ENCODE data around the gene HNRNPF.

Gene HNRNPF

DNA sequence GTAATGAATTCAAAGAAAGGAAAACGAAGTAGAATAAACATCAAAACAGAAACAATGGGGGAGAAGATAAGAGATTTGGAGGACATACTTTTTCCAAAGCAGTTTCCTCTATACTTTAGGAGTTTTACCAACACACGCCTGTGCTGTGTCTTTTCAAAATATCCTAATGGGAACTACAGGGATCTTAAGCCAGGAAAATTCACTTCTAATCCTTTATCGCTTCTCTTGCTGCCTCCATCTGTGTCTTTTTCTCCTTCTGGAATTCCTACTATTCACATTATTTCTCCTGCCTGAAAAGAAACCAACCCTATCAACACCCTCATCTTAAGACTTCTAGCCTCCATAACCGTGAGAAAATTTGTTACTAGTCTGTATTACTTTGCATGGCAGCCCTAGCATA is 6.8 kb downstream of the HNRNPF start:
- Histone ChIP-seq H3K27me3 (replicated peaks) (no peaks in the 10 kb centered on the region), H3K27ac (no peak overlapping the region), H3K4me3 (ENCODE audit: low read depth, low read length) (no peak overlapping the region), H3K36me3 (replicated peaks) (peaks cover 3% of the 10 kb centered on the region)
- in situ Hi-C loops (cut with HindIII; ENCODE audit: low pct_ligation_motif_present, low sequenced_read_pairs): no loop called here
- TF ChIP-seq, protein P1, sequence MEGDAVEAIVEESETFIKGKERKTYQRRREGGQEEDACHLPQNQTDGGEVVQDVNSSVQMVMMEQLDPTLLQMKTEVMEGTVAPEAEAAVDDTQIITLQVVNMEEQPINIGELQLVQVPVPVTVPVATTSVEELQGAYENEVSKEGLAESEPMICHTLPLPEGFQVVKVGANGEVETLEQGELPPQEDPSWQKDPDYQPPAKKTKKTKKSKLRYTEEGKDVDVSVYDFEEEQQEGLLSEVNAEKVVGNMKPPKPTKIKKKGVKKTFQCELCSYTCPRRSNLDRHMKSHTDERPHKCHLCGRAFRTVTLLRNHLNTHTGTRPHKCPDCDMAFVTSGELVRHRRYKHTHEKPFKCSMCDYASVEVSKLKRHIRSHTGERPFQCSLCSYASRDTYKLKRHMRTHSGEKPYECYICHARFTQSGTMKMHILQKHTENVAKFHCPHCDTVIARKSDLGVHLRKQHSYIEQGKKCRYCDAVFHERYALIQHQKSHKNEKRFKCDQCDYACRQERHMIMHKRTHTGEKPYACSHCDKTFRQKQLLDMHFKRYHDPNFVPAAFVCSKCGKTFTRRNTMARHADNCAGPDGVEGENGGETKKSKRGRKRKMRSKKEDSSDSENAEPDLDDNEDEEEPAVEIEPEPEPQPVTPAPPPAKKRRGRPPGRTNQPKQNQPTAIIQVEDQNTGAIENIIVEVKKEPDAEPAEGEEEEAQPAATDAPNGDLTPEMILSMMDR (IDR thresholded peaks at IDR 0.05; ENCODE audit: low read depth, low read length, missing control alignments): no peak
- no peak for DNase-seq

DNA sequence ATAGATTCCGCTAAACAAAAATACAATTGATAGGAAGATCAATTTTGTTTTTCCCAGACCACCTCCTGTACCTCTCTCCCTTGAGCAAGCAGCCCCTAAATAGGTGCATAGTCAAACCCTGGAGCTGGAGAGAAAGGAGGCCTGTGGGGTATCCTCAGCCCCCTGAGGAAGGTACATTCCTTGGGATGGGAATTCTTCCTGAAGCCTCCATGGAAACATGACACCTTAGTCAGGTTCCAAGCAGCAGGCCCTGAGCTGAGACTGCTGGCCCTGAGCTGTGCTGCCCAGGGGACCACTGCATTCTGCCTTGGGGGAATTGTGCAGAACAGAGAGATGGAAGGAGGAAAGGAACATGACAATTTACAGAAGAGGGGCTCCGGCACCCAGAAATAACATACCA is 7.4 kb downstream of the HNRNPF start:
- Histone ChIP-seq H3K4me3 (ENCODE audit: low read depth, low read length) (no peak overlapping the region), H3K27me3 (replicated peaks) (no peaks in the 10 kb centered on the region), H3K27ac (no peak overlapping the region), H3K36me3 (replicated peaks) (peaks cover 3% of the 10 kb centered on the region)
- TF ChIP-seq, protein P1 (IDR thresholded peaks at IDR 0.05; ENCODE audit: low read depth, low read length, missing control alignments): no peak
- in situ Hi-C loops (cut with HindIII; ENCODE audit: low pct_ligation_motif_present, low sequenced_read_pairs): no loop called here
- no peak for DNase-seq

DNA sequence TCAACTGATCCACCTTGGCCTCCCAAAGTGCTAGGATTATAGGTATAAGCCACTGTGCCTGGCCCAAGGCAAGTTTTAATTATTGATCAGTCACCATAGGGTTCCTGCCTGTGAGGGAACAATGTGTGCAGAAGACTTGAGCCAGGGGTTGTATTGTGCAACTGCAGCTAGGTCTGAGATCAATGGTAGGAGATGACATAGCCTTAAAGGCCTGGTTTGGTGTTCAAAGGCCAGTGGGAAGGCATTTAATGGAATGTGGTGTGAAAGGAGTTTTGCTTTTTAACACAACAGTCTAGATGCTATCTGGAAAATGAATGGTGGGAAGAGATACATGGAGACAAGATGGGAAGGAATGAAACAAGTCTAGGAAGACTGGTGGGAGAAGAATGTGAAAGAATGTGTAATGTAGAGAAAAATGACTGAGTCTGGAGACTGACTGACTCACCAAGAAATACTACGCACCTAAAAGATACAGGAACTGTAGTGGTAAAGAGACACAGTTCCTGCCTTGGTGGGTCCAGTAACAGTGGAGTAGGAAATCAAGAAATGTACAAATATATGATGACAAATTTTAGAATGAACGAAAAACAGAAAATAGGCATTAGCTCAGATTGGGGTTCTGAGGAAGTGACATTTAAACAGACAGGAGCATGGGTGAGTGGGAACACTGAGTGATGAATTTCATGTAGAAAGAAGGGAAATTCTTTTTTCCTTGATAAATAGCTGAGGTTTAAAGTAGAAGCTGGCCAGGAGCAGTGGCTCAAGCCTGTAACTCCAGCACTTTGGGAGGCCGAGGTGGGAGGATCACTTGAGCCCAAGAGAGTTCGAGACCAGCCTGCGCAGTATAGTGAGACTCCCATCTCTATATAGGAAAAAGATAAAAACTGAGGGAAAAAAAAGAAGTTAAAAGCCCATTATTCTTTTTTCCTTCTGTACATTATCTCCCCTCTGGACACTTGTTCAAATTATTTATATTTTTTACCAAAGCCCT is 9.4 kb downstream of the HNRNPF start:
- TF ChIP-seq, protein P1 (IDR thresholded peaks at IDR 0.05; ENCODE audit: low read depth, low read length, missing control alignments): no peak
- Histone ChIP-seq H3K27ac (peak overlapping the region; percentile 64), H3K36me3 (replicated peaks) (peaks cover 3% of the 10 kb centered on the region), H3K27me3 (replicated peaks) (no peaks in the 10 kb centered on the region), H3K4me3 (ENCODE audit: low read depth, low read length) (no peak overlapping the region)
- in situ Hi-C loops (cut with HindIII; ENCODE audit: low pct_ligation_motif_present, low sequenced_read_pairs): no loop called here
- peak; percentile 52 for DNase-seq

DNA sequence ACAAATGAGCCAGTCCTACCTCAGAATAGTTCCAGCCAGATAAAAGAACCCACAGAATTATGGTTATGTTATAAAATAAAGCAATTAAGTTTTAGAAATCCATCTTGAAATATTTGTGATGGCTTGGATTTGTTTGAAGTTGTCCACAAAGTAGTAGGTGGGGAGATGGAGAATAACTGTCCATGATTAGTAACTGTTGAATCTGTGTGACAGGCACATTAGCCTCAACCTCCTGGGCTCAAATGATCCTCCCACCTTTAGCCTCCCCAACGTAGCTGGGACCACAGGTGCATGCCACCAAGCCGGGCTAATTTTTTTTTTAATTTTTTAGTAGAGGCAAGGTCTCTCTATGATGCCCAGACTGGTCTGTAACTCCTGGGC is 10.1 kb downstream of the HNRNPF start:
- Histone ChIP-seq H3K4me3 (ENCODE audit: low read depth, low read length) (no peak overlapping the region), H3K27me3 (replicated peaks) (no peaks in the 10 kb centered on the region), H3K27ac (peak overlapping the region; percentile 64), H3K36me3 (replicated peaks) (peaks cover 8% of the 10 kb centered on the region)
- no peak for DNase-seq
- TF ChIP-seq, protein P1 (IDR thresholded peaks at IDR 0.05; ENCODE audit: low read depth, low read length, missing control alignments): no peak
- in situ Hi-C loops (cut with HindIII; ENCODE audit: low pct_ligation_motif_present, low sequenced_read_pairs): no loop called here

DNA sequence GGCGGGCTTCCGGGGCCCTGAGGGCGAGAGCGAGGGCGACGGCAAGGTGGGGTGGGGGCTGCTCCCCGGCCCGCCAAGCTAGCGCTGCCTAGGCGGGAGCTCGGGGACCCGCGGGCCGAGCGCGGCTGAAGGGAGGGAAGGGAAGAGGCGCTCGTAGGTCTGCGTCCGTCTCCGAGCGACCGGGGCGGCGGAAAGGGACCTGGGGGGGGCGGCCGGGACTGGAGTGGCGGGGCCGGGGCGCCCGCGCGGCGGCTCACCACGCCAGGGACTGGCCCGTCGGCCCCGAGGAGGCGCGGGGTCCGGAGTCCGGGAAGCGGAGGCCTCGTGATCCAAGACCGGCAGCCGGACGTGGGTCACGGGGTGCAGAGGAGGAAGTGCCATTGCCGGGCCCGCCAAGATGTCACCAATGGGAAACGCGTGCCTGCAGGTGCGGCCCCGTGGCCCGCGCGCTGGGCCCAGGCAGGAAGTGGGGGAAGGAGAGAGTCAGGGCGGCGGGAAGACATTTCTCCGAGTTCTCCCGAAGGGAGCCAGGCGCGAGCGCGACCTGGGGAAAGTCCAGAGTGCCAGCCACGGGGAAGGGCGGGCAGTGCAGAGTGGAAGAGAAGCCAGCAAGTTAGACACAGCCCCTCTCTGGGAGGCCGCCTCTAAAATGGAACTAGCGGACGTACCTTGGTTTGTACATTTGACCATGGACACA is 11.9 kb downstream of the HNRNPF start:
- Histone ChIP-seq H3K4me3 (ENCODE audit: low read depth, low read length) (peak overlapping the region; percentile 67), H3K27ac (peak overlapping the region; percentile 84), H3K36me3 (replicated peaks) (peaks cover 25% of the 10 kb centered on the region), H3K27me3 (replicated peaks) (no peaks in the 10 kb centered on the region)
- peak; percentile 45 for DNase-seq
- in situ Hi-C loops (cut with HindIII; ENCODE audit: low pct_ligation_motif_present, low sequenced_read_pairs): no loop called here
- TF ChIP-seq, protein P1 (IDR thresholded peaks at IDR 0.05; ENCODE audit: low read depth, low read length, missing control alignments): no peak
